Measurements from ENCODE around the gene EVL. TPM values are rescaled to one million over a fixed set of nuclear protein-coding genes. Genes with fewer than 3 reads are reported as not detected.

EVL gene
- total RNA-seq, 2 donors from 2014 or later: 47.1 to 68.9 TPM

DNA sequence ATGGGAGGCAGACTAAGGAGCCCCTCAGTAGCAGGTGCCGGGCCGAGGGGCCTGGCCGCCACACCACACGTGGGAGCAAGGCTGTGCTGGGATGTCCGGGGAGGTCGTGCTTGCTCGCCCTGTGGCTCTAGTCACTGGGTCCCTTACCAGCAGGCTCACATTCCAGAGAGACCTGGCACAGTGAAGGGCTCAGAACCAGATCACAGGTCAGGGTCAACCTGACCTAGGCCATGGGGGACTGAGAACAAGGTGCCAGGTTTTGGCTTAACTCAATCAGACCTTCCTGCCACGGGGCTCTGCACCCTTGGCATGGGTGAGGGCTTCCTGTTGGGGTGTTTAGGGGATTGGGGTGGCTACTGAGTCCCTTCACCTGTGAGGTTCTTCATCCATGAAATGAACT is 72.0 kb downstream of the EVL start:
- intact Hi-C loops (cut with DNase I): no loop called here
- no peak for DNase-seq (ENCODE audit: low spot score)

DNA sequence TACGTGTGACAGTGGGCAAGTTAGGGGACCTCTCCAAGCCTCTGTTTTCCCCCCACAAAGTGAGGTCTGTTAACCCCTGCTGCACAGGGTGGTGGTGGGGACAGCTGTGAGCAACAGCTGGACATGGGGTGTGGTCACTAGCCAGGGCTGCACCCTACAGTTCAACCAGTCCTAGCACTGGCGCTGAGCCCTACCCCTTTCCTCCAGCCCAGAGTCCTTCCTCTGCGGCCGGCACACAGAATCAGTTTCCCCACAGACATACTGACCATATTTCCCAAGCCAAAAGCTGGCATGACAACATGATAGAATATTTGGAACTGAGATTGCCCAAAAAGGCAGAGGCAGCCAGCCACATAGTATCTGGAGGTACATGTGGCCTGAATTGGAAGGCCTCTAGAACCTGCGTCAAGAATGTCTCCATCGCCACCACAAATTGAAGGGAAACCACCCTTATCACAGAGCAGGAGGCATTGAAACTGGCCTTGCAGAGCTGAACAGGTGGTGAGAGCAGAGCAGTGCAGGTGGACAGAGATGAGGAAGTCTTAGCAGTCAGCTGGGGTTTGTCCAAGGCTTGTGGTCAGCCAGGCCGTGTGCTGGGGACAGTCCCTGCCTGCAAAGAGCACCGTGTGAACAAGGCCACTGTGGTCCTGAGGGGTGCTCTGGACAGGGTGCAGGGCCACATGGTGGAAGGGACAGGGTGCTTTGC is 73.0 kb downstream of the EVL start:
- DNase-seq (ENCODE audit: low spot score): no peak
- intact Hi-C loops (cut with DNase I): no loop called here

DNA sequence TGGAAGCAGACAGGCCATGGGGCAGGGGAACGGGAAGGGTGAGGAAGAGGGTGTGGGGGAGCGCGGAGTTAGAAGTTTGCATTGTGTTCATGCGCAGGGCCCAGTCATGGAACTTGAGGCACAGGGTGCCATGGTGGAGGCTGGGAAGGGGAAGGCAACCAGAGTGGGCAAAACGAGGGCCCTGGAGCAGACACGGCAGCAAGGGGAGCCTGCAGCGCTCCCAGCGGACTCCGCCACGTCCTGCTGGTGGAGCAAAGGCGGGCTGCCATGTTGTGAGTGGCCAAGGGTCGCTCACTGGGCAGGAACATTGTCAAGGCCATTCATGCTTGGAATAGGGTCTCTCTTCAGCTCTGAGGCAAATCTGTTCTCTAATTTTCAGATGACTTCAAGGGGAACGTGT is 73.7 kb downstream of the EVL start:
- intact Hi-C loops (cut with DNase I): no loop called here
- no peak for DNase-seq (ENCODE audit: low spot score)

DNA sequence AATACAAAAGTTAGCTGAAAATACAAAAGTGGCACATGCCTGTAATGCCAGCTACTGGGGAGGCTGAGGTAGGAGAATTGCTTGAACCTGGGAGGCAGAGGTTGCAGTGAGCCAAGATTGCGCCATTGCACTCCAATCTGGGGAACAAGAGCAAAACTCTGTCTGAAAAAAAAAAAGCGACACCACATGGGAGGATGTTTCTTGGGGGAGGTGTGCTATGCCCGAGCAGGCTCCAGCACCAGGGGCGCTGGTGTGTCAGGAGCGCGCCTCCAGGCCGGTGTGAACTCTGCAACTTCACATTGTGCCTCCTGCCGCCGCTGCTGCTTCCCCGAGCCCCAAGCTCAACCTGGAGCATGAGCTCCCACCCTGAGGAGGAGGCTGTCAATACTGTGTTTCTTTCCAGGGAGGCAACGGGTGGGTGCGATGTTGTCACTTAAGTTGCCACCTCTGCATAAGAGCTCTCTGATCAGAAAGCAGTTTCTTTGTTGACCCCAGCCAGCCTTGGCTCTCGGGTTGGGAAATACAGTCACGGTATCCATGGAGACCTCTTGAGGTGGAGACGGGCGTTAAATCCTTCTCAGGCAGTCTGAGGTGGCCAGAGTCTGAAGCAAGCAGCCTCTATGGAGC is 75.3 kb downstream of the EVL start:
- intact Hi-C loops (cut with DNase I): no loop called here
- DNase-seq (ENCODE audit: low spot score): no peak

DNA sequence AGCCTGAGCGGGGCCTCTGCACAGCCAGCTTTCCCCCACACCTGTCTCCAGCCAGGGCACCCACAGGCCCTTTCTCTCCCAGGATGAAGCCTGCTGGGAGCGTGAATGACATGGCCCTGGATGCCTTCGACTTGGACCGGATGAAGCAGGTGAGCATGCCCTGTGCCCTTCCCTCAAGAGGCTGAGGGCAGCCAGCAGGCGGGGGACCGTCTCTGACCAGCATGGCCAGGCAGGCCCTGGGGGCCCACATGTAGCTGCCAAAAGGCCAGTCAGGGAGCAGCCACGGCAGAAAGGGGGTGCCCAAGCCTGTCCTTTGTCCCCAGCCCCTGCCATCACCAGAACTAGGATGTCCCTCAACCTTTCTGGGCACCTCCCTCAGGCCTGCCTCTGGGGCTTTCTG is 75.9 kb downstream of the EVL start:
- no peak for DNase-seq (ENCODE audit: low spot score)
- intact Hi-C loops (cut with DNase I): no loop called here

DNA sequence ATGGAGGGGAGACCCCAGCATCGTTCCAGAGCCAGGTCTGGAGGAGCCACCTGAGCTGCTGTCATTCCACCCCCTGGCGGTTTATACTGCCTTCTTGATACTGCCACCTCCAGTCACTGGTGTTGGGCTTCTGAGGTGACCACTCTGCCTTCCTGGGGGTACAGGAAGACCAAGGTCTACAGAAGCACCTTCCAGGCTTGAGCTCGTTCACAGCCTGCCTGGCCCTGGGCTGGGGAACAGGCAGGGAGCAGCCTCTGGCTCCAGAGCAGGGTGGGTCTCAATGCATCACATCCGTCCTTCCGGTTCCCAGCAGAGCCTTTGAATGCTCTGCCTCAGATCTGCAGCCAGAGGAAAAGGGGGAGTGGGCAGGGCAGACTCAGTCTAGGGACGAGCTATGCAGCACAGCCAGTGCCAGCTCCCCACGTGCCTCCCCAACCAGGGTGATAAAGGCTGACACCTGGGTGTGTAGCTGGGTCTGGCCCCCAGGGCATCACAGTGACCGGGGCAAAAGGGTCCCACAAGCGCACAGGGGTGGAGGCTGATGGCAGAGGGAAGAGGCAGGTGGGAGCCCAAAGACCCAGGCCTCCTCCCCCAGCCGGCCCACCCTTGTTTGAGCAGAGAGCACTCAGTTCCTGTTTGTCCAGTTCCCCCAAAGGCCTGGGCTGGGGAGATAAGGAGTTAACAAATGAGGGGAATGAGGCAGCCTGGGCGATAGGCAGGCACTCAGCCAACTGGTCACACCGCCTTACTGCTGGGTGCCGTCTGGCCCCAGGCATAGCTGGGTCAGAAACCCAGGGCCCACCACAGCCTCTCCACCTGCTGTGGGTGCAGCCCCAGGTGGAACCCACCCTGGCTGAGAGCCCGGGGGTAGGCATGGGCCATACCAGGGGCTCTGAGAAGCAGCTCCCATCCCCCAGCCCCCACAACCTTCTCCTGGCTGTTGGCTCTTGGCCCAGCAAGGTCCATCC is 77.1 kb downstream of the EVL start:
- intact Hi-C loops (cut with DNase I): no loop called here
- DNase-seq (ENCODE audit: low spot score): no peak

DNA sequence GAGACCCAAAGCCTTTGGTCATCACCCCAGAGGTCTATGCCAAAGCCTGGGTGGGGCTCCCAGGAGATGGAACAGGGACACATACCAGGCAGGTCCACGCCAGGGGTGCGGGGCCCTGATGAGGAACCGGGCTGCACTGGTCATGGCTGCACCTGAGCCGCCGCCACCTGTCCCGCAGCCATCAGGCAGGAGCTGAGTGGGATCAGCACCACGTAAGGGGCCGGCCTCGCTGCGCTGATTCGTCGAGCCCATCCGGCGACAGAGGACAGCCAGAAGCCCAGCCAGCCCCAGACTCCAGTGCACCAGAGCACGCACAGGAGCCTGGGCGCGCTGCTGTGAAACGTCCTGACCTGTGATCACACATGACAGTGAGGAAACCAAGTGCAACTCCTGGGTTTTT is 78.3 kb downstream of the EVL start:
- intact Hi-C loops (cut with DNase I): no loop called here
- DNase-seq (ENCODE audit: low spot score): no peak

DNA sequence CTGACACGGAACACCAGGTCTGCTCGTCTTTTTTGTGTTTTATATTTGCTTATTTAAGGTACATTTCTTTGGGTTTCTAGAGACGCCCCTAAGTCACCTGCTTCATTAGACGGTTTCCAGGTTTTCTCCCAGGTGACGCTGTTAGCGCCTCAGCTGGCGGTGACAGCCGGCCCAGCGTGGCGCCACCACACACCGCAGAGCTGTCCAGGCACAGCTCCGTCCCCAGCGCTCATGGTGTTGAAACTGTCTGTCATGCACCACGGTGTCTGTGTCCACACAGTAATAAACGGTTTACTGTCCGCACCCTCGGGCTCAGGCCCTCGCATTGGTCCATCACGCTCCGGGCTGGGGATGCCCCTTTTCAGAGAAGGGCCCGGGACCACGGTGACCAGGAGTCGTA is 78.7 kb downstream of the EVL start:
- no peak for DNase-seq (ENCODE audit: low spot score)
- intact Hi-C loops (cut with DNase I): no loop called here

DNA sequence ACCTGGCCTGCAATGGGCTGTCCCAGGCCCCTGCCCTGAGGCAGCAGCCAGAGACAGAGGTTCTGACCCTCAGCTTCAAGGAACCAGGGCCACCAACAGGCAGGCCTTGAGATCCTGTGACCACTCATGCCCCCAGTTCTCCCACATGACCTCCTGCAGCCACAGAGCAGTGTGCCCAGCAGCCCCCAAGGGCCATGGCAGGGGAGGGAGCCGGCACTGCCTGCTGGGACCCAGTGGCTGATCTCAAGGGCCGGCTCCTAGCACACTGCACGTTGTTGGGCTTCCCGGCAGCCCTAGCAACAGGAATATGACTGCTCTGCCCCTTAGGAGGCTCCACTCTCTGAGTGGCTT is 79.4 kb downstream of the EVL start:
- intact Hi-C loops (cut with DNase I): no loop called here
- no peak for DNase-seq (ENCODE audit: low spot score)

DNA sequence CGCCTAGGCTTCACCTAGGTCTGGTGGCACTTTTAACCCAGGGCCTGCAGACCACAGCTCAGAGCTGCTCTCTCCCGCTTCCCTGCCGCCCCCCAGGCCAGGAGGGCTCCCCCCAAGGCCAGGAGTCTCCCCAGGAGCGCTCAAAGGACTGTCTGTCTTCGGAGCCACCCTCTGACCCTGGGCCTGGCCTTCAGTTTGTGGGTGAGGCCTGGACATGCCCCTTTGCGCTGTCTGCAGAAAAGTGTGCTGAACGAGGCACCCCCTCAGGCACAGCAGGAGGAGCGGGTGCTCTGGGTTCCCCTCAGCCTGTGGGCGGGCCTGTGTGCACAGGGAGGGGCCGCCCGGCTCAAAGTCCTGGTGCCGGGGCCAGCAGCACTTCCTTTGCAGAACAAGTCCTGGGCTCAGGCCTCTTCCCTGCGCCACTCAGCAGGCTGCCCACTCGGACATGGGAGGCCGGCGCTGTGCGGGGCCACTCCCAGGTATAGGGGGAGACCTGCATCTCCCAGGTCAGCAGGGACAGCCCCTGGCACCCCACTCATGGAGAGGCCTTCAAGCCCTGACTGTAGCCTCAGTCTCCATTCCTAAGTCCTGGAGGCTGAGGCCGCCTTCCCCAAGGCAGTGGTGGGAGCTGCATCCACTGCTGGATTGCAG is 79.9 kb downstream of the EVL start:
- no peak for DNase-seq (ENCODE audit: low spot score)
- intact Hi-C loops (cut with DNase I): no loop called here

DNA sequence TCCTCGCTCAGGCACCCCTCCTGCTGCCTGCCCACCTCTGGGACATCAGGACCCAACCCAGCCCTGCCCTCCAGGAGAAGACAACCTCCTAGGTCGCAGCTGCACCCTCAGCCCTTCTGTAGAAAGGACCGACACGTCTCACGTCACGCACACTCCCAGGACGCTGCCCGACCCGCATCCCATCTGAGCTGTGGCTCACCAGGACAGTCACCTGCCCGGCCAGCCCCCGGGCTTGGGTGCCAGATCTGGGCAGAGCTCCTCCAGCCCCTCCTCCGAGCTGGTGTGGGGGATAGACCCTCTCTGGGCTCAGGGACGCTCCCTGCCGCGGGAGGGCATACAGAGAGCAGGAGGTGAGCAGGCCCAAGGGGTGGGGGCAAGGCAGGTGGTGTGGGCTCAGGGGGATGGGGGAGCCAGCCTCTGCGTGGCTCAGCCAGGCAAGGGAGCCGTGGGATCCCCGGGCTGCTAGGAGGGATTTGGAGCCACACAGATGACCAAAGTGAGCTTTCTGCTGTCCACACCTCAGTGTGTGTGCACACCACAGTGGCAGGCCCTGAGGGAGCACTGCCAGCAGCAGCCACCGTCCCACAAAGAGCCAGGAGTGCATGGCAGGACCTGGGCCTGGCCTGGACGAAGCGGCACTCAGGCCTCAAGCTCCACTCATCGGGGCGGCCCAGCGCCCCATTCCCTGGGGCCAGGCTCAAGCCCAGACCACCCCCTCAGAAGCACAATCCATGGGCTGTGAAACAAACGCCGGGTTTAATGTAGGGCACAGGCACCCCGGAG is 80.7 kb downstream of the EVL start:
- DNase-seq (ENCODE audit: low spot score): no peak

DNA sequence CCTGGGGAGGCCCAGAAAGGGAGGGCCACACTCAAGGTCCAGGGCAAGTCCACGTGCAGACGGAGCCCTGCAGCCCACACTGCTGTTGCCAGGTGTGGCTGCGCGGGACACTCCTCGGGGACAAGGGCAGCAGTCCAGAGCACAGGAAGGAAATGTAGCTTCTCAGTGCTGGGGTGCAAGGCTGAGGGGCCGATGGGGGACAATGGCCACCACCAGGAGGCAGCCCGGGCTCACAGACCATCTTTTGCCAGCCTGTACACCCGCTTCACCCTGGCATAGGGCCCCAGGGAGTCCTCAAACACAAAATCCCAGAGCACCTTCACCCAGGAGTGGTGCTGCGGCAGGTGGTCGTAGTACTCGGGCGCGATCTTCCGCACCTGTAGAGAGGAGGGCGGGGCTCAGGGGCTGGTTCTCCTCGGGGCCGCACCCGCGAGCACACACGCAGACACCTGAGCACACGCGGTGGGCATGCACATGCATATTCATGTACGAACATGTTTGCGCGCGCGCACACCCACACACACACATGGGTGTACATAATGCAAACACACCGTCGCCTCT is 81.4 kb downstream of the EVL start:
- intact Hi-C loops (cut with DNase I): no loop called here
- DNase-seq (ENCODE audit: low spot score): no peak

More for the DNA sequence above, 80.7 kb downstream of the EVL start:
- intact Hi-C loops (cut with DNase I): no loop called here

DNA sequence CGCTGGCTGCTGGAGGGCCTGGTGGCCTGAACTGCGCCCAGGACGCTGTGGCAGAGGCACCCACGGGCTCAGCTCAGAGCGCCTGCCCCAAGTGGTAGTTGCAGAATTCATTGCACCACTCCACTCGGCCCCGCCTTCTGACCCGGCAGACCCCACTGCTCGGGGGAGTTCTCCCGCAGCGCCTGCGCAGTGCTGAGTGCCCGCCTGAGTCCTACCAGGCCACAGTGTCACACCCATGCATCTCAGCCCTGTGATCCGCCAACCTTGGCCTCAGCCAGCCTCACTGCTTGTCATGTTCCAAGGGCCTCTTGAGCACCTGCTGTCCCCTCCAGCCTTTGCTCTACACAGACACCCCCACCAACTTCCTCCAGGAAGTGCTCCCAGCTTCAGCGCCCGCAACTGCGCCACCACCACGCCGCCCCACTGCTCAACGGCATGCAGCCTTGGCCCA is 82.0 kb downstream of the EVL start:
- intact Hi-C loops (cut with DNase I): no loop called here
- DNase-seq (ENCODE audit: low spot score): no peak

DNA sequence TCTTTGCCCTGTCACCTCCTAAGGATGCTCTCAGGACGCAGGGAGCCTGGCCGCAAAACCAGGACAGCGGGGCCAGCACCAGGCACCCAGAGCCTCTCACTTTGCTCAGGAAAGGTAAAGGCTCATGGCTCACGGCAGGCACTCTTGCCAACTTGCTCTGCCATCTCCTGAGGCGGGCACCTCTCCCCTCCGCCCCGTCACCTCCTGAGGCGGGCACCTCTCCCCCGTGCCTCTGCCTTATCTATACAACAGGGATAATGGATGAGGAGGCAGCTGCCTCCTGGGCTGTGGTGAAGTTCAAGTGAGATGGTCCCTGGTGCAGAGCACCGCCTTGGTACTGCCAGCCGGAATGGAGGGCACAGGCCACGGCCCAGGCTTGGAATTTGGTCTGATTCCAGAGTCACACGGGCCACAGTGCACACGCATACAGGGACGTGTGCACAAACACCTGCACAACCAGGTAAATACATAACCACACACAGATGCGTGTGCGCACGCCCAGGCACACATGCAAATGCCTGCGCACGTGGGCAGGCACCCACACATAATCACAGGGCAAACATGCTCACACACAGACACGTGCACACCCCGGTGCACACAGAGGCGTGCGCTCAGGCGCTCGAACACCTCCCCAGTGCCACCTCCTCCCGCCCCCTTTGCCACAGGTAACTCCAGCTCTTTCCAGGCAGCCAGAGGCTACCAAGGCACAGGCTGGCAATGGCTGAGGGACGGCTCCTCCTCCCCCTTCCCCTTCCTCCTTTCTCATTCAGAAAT is 82.7 kb downstream of the EVL start:
- DNase-seq (ENCODE audit: low spot score): no peak
- intact Hi-C loops (cut with DNase I): no loop called here

DNA sequence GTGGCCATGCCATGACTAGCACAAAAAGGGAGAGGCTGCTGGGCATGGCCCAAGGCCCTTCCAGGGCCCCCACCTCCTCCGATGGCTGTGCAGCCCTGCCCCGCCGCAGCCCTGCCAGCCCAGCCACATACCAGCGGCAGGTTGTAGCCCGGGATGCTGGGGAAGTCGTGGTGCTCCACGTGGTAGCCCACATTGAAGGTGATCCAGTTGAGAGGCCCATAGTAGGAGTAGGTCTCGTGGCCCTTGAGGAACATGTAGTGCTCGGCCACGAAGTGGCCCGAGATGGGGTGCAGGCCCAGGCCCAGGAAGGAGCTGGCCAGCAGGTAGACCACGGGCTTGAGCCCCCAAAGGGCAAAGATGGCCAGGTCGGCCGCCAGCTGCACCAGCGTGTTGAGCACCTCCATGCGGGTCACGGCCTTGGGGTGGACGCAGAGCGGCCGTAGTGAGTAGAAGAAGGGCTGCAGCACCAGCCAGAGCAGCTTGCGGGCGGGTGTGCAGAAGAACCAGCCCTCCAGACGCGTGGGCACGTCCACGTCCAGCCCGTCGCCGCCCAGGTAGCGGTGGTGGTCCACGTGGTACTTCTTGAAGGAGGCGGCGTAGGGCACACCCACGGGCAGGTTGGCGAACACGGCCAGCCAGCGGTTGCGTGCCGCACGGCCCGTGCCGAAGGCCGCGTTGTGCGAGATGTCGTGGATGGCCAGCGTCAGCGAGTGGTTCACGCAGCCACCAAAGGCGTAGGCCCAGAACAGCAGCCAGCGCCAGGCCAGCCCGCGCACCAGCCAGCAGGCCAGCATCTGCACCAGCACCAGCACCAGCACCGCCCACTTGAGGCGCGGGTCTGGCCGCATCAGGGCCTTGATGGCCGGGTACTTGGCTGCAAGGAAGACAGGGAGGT is 83.9 kb downstream of the EVL start:
- no peak for DNase-seq (ENCODE audit: low spot score)
- intact Hi-C loops (cut with DNase I): no loop called here

DNA sequence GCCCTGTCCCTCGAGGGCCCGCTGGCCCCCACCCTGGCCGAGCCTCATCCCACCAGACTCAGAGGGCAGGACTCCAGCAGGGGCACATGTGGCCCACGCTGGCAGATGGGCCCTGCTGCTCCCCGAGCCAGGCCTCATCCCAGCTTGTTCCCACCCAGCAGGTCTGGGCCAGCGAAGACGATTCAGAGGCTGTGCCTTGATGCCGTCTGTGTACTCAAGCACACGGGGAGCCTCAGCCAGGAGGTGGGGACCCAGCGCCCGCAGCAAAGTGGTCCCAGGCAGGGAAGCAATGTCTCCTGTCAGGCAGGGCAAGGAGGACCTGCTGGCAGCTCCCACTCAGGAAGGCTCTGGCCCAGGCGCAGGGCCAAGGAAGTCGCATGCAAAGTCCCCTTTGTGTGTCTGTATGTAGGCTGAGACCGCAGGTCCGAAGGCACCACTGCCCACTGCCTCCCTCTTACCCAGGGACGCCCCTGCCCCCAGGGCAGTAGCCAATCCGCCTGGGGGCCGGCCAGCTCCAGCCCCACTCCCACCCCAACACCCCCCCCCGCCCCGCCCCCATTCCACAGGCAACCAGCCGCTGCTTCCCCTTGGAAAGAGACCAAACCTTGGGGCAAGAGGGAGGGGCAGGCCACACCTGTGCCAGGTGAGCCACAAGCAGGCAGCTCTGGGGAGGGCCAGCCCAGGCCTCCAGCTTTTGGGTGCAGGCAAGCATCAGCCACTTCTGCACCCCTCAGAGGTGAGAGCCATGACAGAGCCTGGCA is 84.8 kb downstream of the EVL start:
- DNase-seq (ENCODE audit: low spot score): no peak
- intact Hi-C loops (cut with DNase I): no loop called here
